Neural progenitor cell (in vitro differentiated cells): Measurements from ENCODE around the gene SMIM45.
A peak's percentile ranks its signal among the peaks of the same experiment; 100 is the strongest.

Source experiments
- DNase-seq: peaks from one replicate; pipeline ENCODE4 v3.0.0-alpha.2; 2016; ENCODE audit warnings: low spot score
- H2AFZ ChIP-seq: fragments of 200-600 bp; sonication (generic); replicated peaks from 2 replicates; pipeline ENCODE4 v1.6.1; 2016; ENCODE audit warnings: antibody characterized with exemption
- H3F3A ChIP-seq: fragments of 200-600 bp; sonication (generic); 2 replicates; pipeline ENCODE4 v1.6.1; 2016; ENCODE audit warnings: antibody characterized with exemption, low read depth
- H3K27ac ChIP-seq: fragments of 200-600 bp; sonication (generic); 2 replicates; pipeline ENCODE4 v1.5.1; 2016; ENCODE audit warnings: mild to moderate bottlenecking
- H3K27me3 ChIP-seq: fragments of 200-600 bp; sonication (generic); 2 replicates; pipeline ENCODE4 v1.6.1; 2016; ENCODE audit warnings: mild to moderate bottlenecking, moderate library complexity
- H3K36me3 ChIP-seq: fragments of 200-600 bp; sonication (generic); 2 replicates; pipeline ENCODE4 v1.5.1; 2016
- H3K4me1 ChIP-seq: fragments of 200-600 bp; sonication (generic); 2 replicates; pipeline ENCODE4 v1.6.1; 2016; ENCODE audit warnings: mixed run types
- H3K4me2 ChIP-seq: fragments of 200-600 bp; sonication (generic); 2 replicates; pipeline ENCODE4 v1.6.1; 2016
- H3K4me3 ChIP-seq: fragments of 200-600 bp; sonication (generic); 2 replicates; pipeline ENCODE4 v1.5.1; 2016
- H3K79me2 ChIP-seq: fragments of 200-600 bp; sonication (generic); 2 replicates; pipeline ENCODE4 v1.6.1; 2016; ENCODE audit warnings: low read depth
- H3K9ac ChIP-seq: fragments of 200-600 bp; sonication (generic); 2 replicates; pipeline ENCODE4 v1.6.1; 2016
- H3K9me3 ChIP-seq: fragments of 200-600 bp; sonication (generic); 2 replicates; pipeline ENCODE4 v1.5.1; 2016; ENCODE audit warnings: low read depth
- H4K20me1 ChIP-seq: fragments of 200-600 bp; sonication (generic); 2 replicates; pipeline ENCODE4 v1.6.1; 2016; ENCODE audit warnings: low read depth
- H3K27ac Mint-ChIP-seq: 3 replicates; pipeline ENCODE4 v1.8.0; 2021; ENCODE audit warnings: mixed read lengths
- H3K27me3 Mint-ChIP-seq: 2 replicates; pipeline ENCODE4 v1.8.0; 2022; ENCODE audit warnings: low read depth, mild to moderate bottlenecking, inconsistent platforms, moderate library complexity, mixed read lengths; ENCODE audit not compliant: insufficient read depth
- H3K36me3 Mint-ChIP-seq: 3 replicates; pipeline ENCODE4 v1.8.0; 2021; ENCODE audit warnings: mixed read lengths
- H3K4me1 Mint-ChIP-seq: 3 replicates; pipeline ENCODE4 v1.8.0; 2021; ENCODE audit warnings: mixed read lengths
- H3K4me3 Mint-ChIP-seq: 3 replicates; pipeline ENCODE4 v1.8.0; 2021; ENCODE audit warnings: mild to moderate bottlenecking, moderate library complexity, mixed read lengths
- H3K9me3 Mint-ChIP-seq: 3 replicates; pipeline ENCODE4 v1.8.0; 2020; ENCODE audit warnings: mixed read lengths
- EZH2 ChIP-seq: fragments of 200-600 bp; sonication (generic); IDR thresholded peaks from 2 replicates; pipeline ENCODE4 v1.6.1; 2017; ENCODE audit warnings: antibody characterized with exemption, mild to moderate bottlenecking, moderate library complexity
- EZH2phosphoT487 ChIP-seq: fragments of 200-600 bp; sonication (generic); IDR thresholded peaks from 2 replicates; pipeline ENCODE4 v1.6.1; 2017; ENCODE audit warnings: antibody characterized with exemption
- TF ChIP-seq, protein P1 (sequence below): fragments of 200-600 bp; sonication (generic); IDR thresholded peaks from 2 replicates; pipeline ENCODE4 v1.5.1; 2017; ENCODE audit warnings: antibody characterized with exemption, mild to moderate bottlenecking

The SMIM45 gene

DNA sequence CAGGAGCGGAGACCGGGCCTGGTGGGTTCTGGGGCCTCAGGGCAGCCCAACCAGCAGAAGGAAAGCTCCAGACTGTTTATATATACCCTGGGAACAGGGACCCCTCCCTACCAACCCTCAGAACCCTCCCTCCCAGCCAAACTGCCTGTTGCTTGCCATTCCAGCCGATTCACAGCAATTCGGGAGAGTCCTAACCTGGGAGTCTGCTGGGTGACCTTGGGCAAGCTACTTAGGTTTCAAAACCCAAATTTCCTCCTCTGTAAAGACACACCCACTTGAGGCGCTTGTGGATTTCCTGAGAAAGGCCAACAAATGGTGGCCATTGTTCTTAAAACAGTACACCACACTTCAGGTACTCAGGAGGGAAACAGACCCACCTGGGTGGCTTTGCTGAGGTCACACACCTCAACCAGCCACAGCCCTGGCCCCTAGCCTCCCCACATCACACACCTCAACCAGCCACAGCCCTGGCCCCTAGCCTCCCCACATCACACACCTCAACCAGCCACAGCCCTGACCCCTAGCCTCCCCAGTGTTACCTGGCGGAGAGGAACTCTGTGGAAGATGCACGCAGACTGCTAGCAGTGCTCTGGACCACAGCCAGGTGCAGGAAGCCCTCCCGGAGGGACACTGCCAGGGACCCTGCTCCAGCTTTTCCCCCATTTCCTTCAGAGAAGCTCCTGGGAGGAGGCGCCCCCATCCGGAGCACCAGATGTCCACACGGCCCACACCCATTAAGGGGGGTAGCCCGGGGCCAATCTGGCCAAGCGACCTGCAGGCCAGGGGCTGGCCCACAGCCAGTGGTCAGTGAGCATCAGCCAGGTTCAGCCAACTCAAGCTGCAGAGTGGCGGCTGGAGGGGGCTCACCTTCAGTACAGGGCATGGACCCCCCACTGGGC, 43.3 kb upstream of the SMIM45 start:
- H3K4me2 ChIP-seq, result no peak overlapping the region
- H3K9me3 Mint-ChIP-seq, result peaks cover 4% of the 10 kb centered on the region
- H4K20me1 ChIP-seq, result peaks cover 89% of the 10 kb centered on the region
- H3K4me1 ChIP-seq, result peaks cover 13% of the 10 kb centered on the region
- no peak overlapping the region for H3K27ac ChIP-seq
- peaks cover 12% of the 10 kb centered on the region for H3K36me3 Mint-ChIP-seq
- no peak overlapping the region for H2AFZ ChIP-seq
- H3K9ac ChIP-seq, result no peak overlapping the region
- H3K4me1 Mint-ChIP-seq, result peaks cover 7% of the 10 kb centered on the region
- peaks cover 28% of the 10 kb centered on the region for H3F3A ChIP-seq
- H3K4me3 Mint-ChIP-seq, result no peak overlapping the region
- peaks cover 61% of the 10 kb centered on the region for H3K27me3 ChIP-seq
- peaks cover 43% of the 10 kb centered on the region for H3K27me3 Mint-ChIP-seq
- DNase-seq, result peak; percentile 34
- H3K36me3 ChIP-seq, result no peaks in the 10 kb centered on the region
- H3K9me3 ChIP-seq, result no peaks in the 10 kb centered on the region
- no peak overlapping the region for H3K27ac Mint-ChIP-seq
- TF ChIP-seq EZH2phosphoT487, result no peak
- TF ChIP-seq, protein P1, sequence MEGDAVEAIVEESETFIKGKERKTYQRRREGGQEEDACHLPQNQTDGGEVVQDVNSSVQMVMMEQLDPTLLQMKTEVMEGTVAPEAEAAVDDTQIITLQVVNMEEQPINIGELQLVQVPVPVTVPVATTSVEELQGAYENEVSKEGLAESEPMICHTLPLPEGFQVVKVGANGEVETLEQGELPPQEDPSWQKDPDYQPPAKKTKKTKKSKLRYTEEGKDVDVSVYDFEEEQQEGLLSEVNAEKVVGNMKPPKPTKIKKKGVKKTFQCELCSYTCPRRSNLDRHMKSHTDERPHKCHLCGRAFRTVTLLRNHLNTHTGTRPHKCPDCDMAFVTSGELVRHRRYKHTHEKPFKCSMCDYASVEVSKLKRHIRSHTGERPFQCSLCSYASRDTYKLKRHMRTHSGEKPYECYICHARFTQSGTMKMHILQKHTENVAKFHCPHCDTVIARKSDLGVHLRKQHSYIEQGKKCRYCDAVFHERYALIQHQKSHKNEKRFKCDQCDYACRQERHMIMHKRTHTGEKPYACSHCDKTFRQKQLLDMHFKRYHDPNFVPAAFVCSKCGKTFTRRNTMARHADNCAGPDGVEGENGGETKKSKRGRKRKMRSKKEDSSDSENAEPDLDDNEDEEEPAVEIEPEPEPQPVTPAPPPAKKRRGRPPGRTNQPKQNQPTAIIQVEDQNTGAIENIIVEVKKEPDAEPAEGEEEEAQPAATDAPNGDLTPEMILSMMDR, result no peak
- TF ChIP-seq EZH2, result no peak
- no peaks in the 10 kb centered on the region for H3K79me2 ChIP-seq
- H3K4me3 ChIP-seq, result no peak overlapping the region

GRCh38 chr22:41909310-41910049, 42.5 kb upstream of the SMIM45 start:
- Mint-ChIP-seq H3K4me3 (peak overlapping the region; percentile 43), H3K9me3 (peaks cover 4% of the 10 kb centered on the region), H3K4me1 (peaks cover 7% of the 10 kb centered on the region), H3K27me3 (peaks cover 41% of the 10 kb centered on the region), H3K36me3 (peaks cover 9% of the 10 kb centered on the region), H3K27ac (no peak overlapping the region)
- peaks cover 87% of the 10 kb centered on the region for H4K20me1 ChIP-seq
- H3K36me3 ChIP-seq, result no peaks in the 10 kb centered on the region
- no peaks in the 10 kb centered on the region for H3K9me3 ChIP-seq
- TF ChIP-seq EZH2 (peak; percentile 32), EZH2phosphoT487 (peak; percentile 12)
- TF ChIP-seq, protein P1, result no peak
- H3K79me2 ChIP-seq, result no peaks in the 10 kb centered on the region
- no peak overlapping the region for H2AFZ ChIP-seq
- H3F3A ChIP-seq, result peaks cover 28% of the 10 kb centered on the region
- peak overlapping the region; percentile 71 for H3K4me2 ChIP-seq
- DNase-seq, result peak; percentile 58
- H3K9ac ChIP-seq, result no peak overlapping the region
- peak overlapping the region; percentile 38 for H3K4me3 ChIP-seq
- H3K4me1 ChIP-seq, result peaks cover 13% of the 10 kb centered on the region
- H3K27ac ChIP-seq, result no peak overlapping the region
- peaks cover 70% of the 10 kb centered on the region for H3K27me3 ChIP-seq

GRCh38 chr22:41910050-41911000, 41.6 kb upstream of the SMIM45 start:
- H3K4me1 ChIP-seq, result peaks cover 17% of the 10 kb centered on the region
- no peaks in the 10 kb centered on the region for H3K36me3 ChIP-seq
- H3K9me3 ChIP-seq, result no peaks in the 10 kb centered on the region
- H3K4me2 ChIP-seq, result peak overlapping the region; percentile 71
- H4K20me1 ChIP-seq, result peaks cover 83% of the 10 kb centered on the region
- peaks cover 9% of the 10 kb centered on the region for H3K36me3 Mint-ChIP-seq
- TF ChIP-seq EZH2, result peak; percentile 78
- TF ChIP-seq EZH2phosphoT487, result peak; percentile 94
- TF ChIP-seq, protein P1, result no peak
- H3F3A ChIP-seq, result peaks cover 28% of the 10 kb centered on the region
- peak; percentile 75 for DNase-seq
- H3K4me3 Mint-ChIP-seq, result peak overlapping the region; percentile 71
- H3K27ac ChIP-seq, result no peak overlapping the region
- no peaks in the 10 kb centered on the region for H3K79me2 ChIP-seq
- peaks cover 42% of the 10 kb centered on the region for H3K27me3 Mint-ChIP-seq
- peaks cover 4% of the 10 kb centered on the region for H3K9me3 Mint-ChIP-seq
- no peak overlapping the region for H3K27ac Mint-ChIP-seq
- no peak overlapping the region for H2AFZ ChIP-seq
- H3K27me3 ChIP-seq, result peaks cover 78% of the 10 kb centered on the region
- peaks cover 7% of the 10 kb centered on the region for H3K4me1 Mint-ChIP-seq
- H3K9ac ChIP-seq, result no peak overlapping the region
- H3K4me3 ChIP-seq, result peak overlapping the region; percentile 38
